Glomerular endothelial cell (primary cell): ENCODE data around the gene TM4SF4. TPM values are rescaled to one million over a fixed set of nuclear protein-coding genes. Genes with fewer than 3 reads are reported as not detected.
"Not testable (repeated sequence)": the region's sequence is repeated elsewhere in the genome, so short reads cannot be mapped to it uniquely, and the experiment has no call there.

ENCODE experiments used
- DNase-seq: peaks from one replicate; pipeline ENCODE4 v3.0.0-alpha.2; 2011; ENCODE audit warnings: low read depth, low spot score; ENCODE audit errors: extremely low read depth
- total RNA-seq: library from RNA; depleted of rRNA; stranded (reverse); fragments of >200 nt; gene quantifications from 2 replicates; pipeline ENCODE4 v1.2.3, GENCODE V29; 2015

The TM4SF4 gene, protein sequence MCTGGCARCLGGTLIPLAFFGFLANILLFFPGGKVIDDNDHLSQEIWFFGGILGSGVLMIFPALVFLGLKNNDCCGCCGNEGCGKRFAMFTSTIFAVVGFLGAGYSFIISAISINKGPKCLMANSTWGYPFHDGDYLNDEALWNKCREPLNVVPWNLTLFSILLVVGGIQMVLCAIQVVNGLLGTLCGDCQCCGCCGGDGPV
- total RNA-seq: not detected in 2 replicates

DNA sequence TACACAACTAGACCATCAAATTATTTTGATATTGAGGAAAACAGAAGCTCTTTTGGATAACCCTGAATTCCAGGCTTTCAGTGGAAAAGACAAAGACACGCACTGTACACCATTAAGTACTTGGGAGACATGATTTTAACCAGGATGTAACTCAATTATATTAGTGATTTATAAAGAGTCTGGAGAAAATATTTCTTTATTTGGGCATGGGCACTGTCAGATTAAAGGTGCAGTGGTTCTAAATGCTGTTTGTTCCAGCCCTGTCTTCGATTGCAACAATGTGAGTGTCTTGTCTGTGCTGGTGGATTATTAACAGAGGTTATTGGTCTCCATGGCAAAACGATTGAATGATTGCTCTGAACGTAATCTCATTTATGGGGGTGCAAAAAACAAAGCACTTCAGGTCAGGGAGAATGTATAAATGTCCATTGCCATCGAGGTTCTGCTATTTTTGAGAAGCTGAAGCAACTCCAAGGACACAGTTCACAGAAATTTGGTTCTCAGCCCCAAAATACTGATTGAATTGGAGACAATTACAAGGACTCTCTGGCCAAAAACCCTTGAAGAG is at the start of gene TM4SF4:
Gene TM4SF4 (plus strand): TSS at position 448 of the 568 bp plus-strand sequence. CDS start 181 bp downstream, outside the sequence.
- no peak for DNase-seq

DNA sequence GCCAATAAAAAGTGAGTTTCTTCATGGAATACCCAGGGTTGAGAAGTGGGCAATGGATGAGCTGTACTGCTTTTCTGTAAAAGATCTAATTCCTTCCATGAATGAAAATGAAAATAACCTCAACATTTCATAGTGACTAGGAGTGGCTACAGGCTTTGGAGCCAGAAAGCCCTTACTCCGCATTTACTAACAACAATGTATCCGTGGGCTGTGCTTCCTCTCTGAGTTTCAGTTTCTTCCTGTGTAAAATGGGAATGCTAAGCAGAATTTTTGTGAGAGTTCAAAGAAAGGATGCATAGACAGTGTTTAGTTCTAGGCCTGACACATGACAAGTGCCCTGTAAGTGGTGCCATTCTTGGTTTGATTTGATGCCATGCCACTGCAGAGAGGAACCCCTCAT is 49.6 kb upstream of the TM4SF4 start:
- DNase-seq: no peak

DNA sequence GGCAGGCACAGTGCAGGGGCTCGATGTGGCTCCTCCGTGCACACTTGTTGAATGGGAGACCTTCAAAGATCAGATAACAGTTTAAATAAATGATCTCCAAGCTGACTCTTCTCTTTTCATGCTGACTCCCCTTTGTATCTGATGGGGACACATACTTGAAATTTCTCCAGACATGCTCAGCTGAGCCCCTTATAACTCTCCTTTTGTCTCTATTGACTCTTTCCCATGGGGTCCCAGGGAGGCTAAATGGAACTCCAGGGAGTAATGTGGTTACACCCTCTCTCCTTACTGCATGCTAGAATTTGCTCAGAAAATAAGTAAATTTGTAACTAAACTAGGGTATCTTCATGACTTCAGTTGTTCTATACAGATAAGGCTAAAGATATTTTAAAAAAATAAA is 48.2 kb upstream of the TM4SF4 start:
- DNase-seq: no peak

DNA sequence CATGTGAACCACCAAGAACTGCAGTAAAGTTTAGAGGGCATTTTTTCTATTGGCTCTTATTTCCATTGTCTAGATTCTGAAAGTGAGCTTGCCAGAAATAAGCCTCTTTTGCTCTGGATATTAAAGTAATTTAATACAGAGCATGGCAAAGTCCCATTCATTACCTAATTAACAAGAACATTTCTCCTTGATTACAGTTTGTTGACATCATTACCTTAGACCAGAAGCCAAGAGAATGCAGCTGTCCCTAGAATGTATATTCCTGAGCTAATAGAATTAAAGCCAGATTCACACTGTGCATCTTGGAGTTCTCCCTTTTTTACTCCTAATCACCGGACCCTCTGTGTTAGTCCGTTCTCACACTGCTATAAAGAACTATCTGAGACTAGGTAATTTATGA is 46.4 kb upstream of the TM4SF4 start:
- no peak for DNase-seq

DNA sequence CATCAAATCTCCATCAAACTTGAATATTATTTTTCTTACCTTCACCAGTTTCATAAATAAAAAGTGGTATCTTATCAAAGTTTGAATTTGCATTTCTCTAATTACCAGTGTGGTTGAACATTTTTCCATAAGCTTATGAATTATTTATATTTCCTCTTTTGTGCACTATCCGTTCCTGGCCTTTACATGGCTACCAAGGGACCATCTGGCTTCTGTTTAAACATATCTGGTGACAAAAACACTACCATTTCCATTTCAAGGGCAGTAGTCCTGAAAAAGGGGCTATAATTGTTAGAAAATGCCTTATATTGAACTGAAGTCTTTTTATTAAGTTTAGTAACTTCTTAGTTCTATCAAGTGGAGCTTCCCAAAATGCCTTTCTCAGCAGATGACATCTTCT is 44.3 kb upstream of the TM4SF4 start:
- DNase-seq: no peak

DNA sequence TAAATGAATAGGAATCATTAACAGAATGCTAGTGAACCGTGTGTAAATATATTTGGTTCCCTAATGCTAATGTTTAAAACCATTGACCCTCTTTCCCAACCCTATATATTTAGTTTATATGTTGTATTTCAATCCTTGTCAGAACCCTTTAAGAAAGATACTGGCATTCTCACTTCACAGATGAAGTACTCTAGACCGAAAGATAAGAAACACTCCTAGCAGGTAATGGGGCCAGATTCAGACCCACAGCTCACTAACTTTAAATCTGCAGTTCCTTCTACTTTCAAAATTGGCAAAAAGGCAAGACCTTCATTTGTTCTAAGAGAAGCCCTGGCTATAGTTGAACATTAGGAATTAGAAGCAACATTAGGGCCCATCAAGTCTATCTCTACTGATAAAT is 42.3 kb upstream of the TM4SF4 start:
- no peak for DNase-seq

DNA sequence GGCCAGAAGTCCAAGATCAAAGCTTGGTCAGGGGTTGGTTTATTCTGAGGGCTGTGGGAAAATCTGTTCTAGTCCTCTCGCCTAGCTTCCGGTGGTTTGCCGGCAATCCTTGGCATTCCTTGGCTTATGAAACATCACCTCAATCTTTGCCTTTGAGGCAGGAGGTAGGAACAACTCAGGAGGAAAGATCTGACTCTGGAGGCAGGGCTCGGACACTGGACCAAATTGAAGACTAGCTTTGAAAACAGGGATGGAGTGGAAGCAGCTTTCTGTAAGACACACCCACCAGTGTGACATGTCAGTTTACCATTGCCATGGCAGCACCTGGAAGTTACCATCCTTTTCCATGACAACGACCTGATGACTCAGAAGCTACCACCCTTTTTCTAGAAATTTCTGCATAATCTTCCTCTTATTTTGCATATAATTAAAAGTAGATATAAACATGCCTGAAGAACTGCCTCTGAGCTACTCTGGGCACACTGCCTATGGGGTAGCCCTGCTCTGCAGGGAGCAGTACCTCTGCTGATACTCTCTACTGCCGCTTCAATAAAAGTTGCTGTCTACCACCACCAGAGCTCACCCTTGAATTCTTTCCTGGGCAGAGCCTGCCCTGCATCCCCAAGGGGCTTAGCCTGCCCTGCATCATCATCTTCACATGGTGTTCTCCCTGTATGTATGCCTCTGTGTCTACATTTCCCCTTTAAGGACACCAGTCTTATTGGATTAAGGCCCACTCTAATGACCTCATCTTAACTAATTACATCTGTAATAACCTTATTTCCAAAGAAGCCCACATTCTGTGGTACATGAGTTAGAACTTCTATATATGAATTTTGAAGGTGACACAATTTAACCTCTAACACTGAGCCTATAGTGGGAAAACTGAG is 38.3 kb upstream of the TM4SF4 start:
- DNase-seq: no peak

DNA sequence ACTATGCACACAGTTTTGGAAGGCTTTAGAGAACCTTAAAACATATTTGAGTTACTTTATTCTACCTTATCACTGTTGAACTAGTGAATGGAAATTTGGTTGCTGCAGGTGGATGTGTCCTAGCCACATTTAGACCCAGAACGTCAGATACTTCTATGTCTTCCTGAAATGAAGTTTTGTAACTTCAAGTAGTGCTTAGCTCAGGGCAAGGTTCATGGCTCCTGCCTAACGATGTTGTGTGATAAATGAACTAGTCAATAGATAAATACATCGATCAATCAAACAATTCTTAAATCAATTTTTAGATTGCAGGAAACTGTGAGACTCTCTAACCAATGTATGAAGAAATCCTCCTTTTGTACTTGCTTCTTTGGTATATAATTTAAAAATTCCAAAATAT is 37.2 kb upstream of the TM4SF4 start:
- DNase-seq: no peak

DNA sequence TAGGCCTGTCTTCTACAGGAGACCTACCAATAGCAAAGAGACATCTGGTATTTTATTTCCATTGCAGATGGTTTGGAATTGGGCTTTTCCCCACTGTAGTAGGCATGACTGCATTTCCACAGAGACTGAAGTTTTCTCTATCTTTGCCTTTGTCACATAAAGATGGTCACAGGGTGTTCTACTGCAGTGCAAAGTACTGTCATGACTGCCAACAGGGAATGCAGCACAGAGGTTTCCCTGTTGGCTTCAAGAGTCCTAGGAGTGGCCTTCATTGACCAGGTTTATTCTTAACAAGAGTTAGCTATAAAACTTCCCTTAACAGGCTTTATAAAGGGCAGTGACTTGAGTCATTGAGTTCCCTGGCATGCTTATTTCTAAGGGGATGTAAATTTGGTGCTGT is 36.8 kb upstream of the TM4SF4 start:
- DNase-seq: no peak

DNA sequence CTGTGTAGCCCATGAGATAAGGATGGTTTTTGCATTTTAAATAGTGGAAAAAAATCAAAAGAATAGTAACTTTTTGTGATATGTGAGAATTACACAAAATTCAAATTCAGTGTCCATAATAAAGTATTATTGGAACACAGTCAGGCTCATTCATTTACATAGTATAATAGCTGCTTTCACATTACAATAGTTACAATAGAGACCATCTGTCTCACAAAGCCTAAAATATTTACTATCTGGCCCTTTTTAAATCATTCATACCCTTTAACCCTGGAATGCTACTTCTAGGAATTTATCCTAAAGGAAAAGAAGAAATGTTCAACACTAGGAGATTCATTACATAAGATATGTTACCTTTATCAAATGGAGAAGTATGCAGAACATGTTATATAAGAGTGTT is 35.5 kb upstream of the TM4SF4 start:
- no peak for DNase-seq

DNA sequence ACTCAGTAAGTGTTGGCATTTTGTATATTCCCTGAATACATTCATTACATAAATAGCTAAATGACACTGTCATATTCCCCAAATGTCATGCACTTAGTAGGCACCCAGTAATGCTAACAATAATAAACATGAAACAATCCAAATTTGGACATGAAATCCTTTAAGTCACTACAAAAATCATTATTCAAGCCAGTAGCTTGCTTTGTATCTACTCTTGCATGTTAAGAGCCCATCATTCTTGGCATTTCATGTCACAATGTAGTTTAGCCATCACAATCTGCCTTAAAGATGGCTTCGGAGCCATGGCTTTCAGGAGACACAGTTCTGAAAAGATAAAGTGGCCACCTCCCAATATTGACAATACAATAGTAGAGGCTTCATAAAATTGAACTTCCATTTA is 32.9 kb upstream of the TM4SF4 start:
- no peak for DNase-seq

DNA sequence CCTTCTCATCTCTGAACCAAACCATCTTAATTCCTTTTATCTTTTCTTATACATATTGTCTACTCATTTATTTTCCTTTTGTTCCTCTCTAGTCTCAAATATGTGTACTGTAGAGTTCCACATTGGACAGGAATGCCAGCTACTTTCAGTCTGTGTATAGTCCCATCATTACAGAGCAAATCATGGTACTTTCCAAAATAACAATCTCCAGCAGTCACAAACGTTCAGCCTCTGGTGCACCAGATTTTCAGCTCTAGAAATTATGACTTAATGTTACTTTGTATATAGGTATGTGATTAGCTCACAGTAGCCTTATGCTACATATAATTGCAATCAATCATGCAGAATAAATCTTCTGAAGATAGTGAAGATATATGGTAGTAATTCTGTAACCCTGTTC is 32.5 kb upstream of the TM4SF4 start:
- no peak for DNase-seq

DNA sequence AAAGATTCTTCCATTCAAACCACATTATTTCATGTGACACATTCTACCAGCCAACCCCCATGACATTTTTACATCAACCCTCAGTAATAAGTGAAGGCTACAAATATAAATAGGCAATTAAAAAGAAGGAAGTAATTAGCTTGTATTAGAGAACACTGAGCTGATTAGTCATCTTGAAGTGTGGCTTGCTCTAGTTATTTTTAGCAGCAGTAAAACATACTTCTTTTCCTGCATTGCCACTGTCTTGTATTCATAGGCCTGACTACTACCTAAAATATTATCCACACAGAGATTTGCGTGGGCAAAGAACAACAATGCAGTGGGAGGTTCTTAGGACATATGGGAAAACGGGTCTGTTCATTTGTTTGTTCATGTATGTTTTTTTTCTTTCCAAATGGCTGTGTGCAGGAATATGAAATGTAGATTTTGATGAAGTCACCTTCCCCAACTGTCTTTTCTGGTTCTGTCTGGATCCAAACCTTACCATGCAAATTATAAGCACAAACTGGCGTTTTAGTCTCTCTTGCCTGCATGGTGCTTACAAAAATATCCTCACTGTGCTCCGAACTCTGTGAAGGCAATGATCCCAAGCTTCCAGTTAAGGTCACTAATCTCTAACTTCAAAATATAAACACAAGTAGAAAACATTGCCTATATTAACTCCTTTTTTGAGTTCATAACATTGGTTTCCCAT is 31.5 kb upstream of the TM4SF4 start:
- DNase-seq: peak; percentile 14

DNA sequence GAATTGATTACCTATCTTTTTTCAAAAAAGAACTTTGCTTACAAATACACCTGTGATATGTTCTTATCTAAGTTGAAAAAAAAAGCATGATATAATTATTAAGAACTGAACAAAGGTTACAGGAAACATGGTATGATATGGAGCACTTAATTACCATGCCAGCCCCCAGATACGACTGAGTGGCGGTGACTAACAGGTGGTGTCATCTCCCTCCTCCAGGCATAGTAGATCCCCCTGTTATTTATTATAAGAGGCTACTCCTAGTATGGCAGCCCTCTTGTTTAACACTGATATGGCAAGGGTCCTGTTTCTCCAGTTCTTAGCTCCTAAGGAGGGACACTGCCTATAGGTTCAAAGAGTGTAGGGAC is 31.0 kb upstream of the TM4SF4 start:
- no peak for DNase-seq

DNA sequence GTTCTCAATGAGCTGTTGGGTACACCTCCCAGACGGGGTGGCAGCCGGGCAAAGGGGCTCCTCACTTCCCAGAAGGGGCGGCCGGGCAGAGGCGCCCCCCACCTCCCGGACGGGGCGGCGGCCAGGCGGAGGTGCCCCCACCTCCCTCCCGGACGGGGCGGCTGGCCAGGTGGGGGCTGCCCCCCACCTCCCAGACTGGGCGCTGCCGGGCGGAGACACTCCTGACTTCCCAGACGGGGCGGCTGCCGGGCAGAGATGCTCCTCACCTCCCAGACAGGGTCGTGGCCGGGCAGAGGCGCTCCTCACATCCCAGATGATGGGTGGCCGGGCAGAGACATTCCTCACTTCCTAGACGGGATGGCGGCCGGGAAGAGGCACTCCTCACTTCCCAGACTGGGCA is 29.6 kb upstream of the TM4SF4 start:
- not testable (repeated sequence) for DNase-seq

DNA sequence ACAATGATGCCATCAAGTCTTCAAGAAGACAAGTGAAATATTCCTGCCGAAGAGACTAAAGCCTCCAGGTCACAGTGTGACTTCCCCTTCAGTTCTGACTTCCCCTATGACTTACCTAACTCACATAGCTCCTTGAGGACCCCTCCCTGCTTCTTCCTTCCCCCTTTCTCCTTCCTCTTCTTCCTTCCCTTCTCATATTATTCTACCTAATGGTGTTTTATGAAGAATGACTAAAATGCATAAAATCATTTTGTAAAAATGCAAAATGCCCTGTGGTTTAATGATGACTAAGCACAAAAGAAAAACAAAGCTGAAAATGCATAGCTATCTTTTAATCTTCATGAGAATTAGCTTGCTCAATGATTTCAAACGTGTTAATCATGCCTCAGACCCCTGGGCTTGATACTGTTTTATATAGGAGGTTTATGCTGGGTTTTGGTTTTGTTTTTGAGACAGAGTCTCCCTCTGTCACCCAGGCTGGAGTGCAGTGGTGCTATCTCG is 26.1 kb upstream of the TM4SF4 start:
- DNase-seq: no peak

DNA sequence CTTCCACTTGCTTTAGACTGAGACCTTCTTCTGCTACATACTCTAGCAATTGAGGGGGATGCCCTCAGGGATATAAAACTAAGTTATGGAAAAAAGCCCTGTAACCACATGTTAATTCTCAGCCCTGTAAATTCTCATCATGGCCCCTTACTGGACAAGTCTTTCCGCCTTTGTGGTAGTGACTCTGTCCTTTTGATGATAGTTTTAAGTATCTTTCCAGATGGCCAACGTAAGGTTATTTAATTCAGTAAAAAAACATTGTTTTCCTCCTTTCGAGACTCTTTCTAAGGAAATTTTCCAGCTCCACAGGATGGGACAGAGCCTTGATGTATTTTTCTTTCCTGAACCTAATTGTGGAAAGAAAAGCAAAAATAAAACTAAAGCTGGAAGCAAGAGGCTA is 25.3 kb upstream of the TM4SF4 start:
- DNase-seq: no peak

DNA sequence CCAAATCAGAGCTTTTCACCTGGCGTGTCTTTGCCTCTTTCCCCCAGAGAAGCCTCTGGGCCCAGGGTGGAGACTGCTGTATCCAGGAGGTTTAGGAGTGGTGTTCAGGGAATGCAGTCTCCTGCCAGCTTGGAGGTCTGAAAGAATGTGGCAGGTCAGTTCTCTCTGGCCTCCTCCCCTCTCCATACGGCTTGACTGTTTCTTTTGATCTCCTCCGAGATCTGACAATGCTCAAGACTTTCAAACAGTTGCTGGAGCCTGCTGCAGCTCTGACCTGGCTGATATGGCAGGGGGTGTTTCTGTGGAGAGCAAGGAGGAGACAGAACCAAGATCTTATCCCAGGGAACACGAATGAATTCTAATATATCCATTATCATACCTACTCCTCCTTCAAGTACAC is 24.7 kb upstream of the TM4SF4 start:
- DNase-seq: no peak

DNA sequence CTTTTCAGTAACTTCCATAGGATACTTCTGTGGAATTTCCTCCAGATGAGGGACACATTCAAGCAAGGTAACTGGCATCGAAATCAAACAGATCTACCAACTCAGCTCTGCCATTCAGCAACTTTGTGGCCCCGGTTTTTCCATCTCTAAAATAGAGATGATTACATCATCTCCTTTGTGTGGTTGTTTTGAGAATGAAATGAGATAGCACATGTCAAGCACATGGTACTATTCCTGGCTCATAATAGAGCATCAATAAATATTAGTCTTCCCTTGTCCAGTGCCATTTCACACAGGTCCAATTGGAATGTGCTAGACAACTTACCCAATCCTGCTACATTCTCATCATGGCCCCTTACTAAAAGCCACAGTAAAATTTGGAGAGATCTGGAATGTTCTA is 24.2 kb upstream of the TM4SF4 start:
- DNase-seq: no peak

DNA sequence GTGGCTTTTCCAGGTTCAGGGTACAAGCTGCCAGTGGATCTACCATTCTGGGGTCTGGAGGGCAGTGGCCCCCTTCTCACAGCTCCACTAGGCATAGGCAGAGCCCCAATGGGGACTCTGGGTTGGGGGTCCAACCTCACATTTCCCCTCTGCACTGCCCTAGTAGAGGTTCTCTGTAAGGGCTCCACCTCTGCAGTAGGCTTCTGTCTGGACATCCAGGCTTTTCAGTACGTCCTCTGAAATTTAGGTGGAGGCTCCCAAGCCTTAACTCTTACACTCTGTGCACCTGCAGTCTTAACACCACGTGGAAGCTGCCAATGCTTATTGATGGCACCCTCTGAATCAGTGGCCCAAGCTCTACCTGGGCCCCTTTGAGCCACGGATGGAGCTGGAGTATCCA is 22.5 kb upstream of the TM4SF4 start:
- DNase-seq: no peak

DNA sequence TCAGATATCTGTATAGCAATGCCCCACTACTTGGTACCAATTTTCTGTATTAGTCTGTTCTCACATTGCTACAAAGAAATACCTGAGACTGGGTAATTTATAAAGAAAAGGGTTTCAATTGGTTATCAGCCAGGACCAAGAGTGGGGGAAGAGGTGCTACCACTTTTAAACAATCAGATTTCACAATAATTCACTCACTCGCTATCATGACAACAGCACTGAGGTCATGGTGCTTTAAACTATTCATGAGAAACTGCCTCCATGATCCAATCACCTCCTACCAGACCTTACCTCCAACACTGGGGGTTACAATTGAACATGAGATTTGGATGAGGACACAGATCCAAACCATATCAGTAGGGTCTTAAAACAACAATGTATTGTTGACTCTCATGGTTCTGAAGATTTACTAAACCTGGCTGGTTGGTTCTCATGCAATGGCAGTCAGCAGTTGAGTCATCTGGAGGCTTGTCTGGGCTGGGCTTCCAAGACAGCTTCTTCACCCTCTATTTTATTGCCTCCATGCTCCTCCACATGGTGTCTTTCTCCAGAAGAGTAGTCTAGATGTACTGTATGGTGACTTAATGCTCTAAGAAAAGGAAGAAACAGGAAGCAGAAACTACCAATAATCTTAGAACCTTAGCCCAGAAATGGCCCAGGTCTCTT is 21.2 kb upstream of the TM4SF4 start:
- DNase-seq: no peak
